GM12873 (cell line): ENCODE data around the gene OR4F15.

Experiments
- CTCF ChIP-seq: IDR thresholded peaks from 2 replicates; pipeline ENCODE4 v1.5.1; 2012; ENCODE audit warnings: low read depth, mild to moderate bottlenecking, moderate library complexity, low read length, control low read depth; ENCODE audit not compliant: insufficient read depth; ENCODE audit errors: missing control alignments

OR4F15 gene

GRCh38 chr15:101795455-101795854 is 16.5 kb upstream of the OR4F15 start:
- TF ChIP-seq CTCF: no peak

GRCh38 chr15:101799665-101800064 is 12.3 kb upstream of the OR4F15 start:
- TF ChIP-seq CTCF: no peak

GRCh38 chr15:101801048-101801447 is 11.0 kb upstream of the OR4F15 start:
- TF ChIP-seq CTCF: no peak

- TF ChIP-seq CTCF: no peak
Observed at GRCh38 chr15:101803209-101803608, 8.8 kb upstream of the OR4F15 start, which contains the start of gene OR4F6. Gene OR4F6, plus strand, starts transcription at chr15:101803509. Its CDS starts 2,211 bp downstream, at chr15:101805720.

- no peak for TF ChIP-seq CTCF
Observed at GRCh38 chr15:101803676-101804075, 8.3 kb upstream of the OR4F15 start.

GRCh38 chr15:101804375-101804774 is 7.6 kb upstream of the OR4F15 start:
- no peak for TF ChIP-seq CTCF

- TF ChIP-seq CTCF: no peak
Observed at GRCh38 chr15:101804941-101805340, 7.1 kb upstream of the OR4F15 start.
